Measurements from ENCODE around the gene SCARB1. TPM values are rescaled to one million over a fixed set of nuclear protein-coding genes. Genes with fewer than 3 reads are reported as not detected.

Gene SCARB1
- total RNA-seq, 1 experiment from 2014 or later, result 31.3 TPM

GRCh38 chr12:124750149-124750656 lies 113.5 kb downstream of the SCARB1 start:
- Histone ChIP-seq H3K14ac (ENCODE audit: insufficient read depth, low read length) (no peak overlapping the region), H3K4me2 (ENCODE audit: insufficient read depth, insufficient read length, low read length) (no peak overlapping the region), H4K8ac (replicated peaks; ENCODE audit: insufficient read length, low read depth, low read length) (no peak overlapping the region), H2BK12ac (ENCODE audit: insufficient read length, low read depth, low read length) (no peak overlapping the region), H2AFZ (ENCODE audit: low read length) (no peak overlapping the region), H2BK5ac (ENCODE audit: insufficient read length, low read length) (no peak overlapping the region), H4K91ac (ENCODE audit: insufficient read length, low read depth, low read length) (no peak overlapping the region), H3K4ac (ENCODE audit: low read depth, low read length) (no peak overlapping the region), H4K20me1 (ENCODE audit: control insufficient read depth, insufficient read depth, insufficient read length) (no peaks in the 10 kb centered on the region), H3K4me1 (ENCODE audit: insufficient read depth, low read length) (no peaks in the 10 kb centered on the region; the same call in 1 of the 2 replicates), H2BK20ac (ENCODE audit: low read depth, low read length, poor library complexity, severe bottlenecking) (no peak overlapping the region), H3K27ac (ENCODE audit: insufficient read length, low read depth, low read length) (no peak overlapping the region), H3K18ac (ENCODE audit: insufficient read length, low read depth, low read length) (no peak overlapping the region), H3K9me3 (ENCODE audit: control insufficient read depth, low read depth, low read length) (no peaks in the 10 kb centered on the region), H4K5ac (ENCODE audit: insufficient read length, low read depth, low read length) (no peak overlapping the region), H2AK5ac (ENCODE audit: insufficient read length, low read length) (no peak overlapping the region), H3K79me2 (ENCODE audit: insufficient read depth, low read length) (no peaks in the 10 kb centered on the region), H3K23ac (ENCODE audit: insufficient read length, low read depth, low read length) (no peak overlapping the region), H3T11ph (ENCODE audit: low read length) (no peak overlapping the region), H2BK15ac (ENCODE audit: low read depth, low read length) (no peak overlapping the region), H3K27me3 (ENCODE audit: insufficient read depth, low read length) (no peaks in the 10 kb centered on the region), H3K79me1 (ENCODE audit: insufficient read depth, low read depth, low read length, poor library complexity, severe bottlenecking) (no peaks in the 10 kb centered on the region), H3K23me2 (ENCODE audit: insufficient read length, low read depth, low read length, poor library complexity, severe bottlenecking) (no peaks in the 10 kb centered on the region), H3K56ac (ENCODE audit: insufficient read length, low read depth, low read length) (no peak overlapping the region), H3K9ac (ENCODE audit: extremely low read depth, insufficient read length, low read length) (no peak overlapping the region), H2BK120ac (ENCODE audit: low read depth, low read length, poor library complexity, severe bottlenecking) (no peak overlapping the region)
- peaks cover 7 to 19% (median 9%) of the 10 kb centered on the region in 3 experiments; a peak in 6 of 7 replicates for H3K36me3 Mint-ChIP-seq (ENCODE audit: insufficient read depth in 1 of 3, low read depth in 3 of 3)
- peaks cover 9% of the 10 kb centered on the region for H3K27me3 Mint-ChIP-seq (ENCODE audit: low read depth)
- no peak for DNase-seq
- TF ChIP-seq CTCF (conservative IDR thresholded peaks at IDR 0.05), result no peak
- WGBS (ENCODE audit: extremely low coverage, insufficient read length, low lambda C conversion rate), result no CpG with 5 or more reads among the region's 10 CpGs
- H3K4me3 Mint-ChIP-seq, result no peak overlapping the region
- H3K4me1 Mint-ChIP-seq, result peaks cover 29 to 33% of the 10 kb centered on the region in 2 experiments
- H3K9me3 Mint-ChIP-seq, result peaks cover 13 to 14% of the 10 kb centered on the region in 2 experiments
- H3K27ac Mint-ChIP-seq, result peak overlapping the region in 2 of 3 experiments; percentile 46 to 65; a peak in 3 of 7 replicates
